ENCODE data around the gene SEMA6A.

DNA sequence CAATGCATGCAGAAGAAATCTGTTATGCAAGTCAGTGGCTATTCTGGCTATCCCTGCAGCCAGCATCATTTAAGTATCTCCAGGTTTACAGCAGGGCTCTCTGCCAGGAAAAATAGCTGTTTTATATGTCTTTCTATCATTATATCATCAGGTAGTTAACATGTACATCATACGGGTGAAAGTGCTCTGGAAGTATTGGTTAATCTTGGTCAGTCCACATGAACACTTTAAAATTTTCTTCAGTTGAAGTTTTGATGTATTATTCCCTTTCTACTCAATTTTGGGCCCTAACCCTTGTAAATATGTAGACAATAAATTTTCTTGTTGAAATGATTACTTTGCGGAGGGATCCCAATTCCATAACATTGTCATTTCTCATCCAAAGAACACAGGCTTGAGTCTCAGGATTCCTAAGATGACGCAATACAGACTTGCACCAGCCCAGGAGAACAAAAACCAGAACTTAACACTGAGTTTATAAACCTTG, 67.5 kb downstream of the SEMA6A start:
- TF ChIP-seq, protein P1, sequence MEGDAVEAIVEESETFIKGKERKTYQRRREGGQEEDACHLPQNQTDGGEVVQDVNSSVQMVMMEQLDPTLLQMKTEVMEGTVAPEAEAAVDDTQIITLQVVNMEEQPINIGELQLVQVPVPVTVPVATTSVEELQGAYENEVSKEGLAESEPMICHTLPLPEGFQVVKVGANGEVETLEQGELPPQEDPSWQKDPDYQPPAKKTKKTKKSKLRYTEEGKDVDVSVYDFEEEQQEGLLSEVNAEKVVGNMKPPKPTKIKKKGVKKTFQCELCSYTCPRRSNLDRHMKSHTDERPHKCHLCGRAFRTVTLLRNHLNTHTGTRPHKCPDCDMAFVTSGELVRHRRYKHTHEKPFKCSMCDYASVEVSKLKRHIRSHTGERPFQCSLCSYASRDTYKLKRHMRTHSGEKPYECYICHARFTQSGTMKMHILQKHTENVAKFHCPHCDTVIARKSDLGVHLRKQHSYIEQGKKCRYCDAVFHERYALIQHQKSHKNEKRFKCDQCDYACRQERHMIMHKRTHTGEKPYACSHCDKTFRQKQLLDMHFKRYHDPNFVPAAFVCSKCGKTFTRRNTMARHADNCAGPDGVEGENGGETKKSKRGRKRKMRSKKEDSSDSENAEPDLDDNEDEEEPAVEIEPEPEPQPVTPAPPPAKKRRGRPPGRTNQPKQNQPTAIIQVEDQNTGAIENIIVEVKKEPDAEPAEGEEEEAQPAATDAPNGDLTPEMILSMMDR (IDR thresholded peaks at IDR 0.05): no peak
- no peak for TF ChIP-seq POLR2A (IDR thresholded peaks at IDR 0.05)

Measured in transverse colon (tissue), 3 donors.